Endodermal cell (in vitro differentiated cells): ENCODE measurements around the gene NRG2. TPM values are rescaled to one million over a fixed set of nuclear protein-coding genes. Genes with fewer than 3 reads are reported as not detected.

Source experiments
- DNase-seq: peaks from one replicate; pipeline ENCODE4 v3.0.0-alpha.2; 2017
- H3K27ac ChIP-seq: 2 replicates; pipeline ENCODE4 v1.5.1; 2013; ENCODE audit warnings: mild to moderate bottlenecking, low read depth, low read length, moderate library complexity
- H3K27me3 ChIP-seq: 2 replicates; pipeline ENCODE4 v1.6.1; 2013; ENCODE audit warnings: mild to moderate bottlenecking, low read length, moderate library complexity; ENCODE audit not compliant: insufficient read depth, control insufficient read depth, poor library complexity, severe bottlenecking
- H3K36me3 ChIP-seq: 2 replicates; pipeline ENCODE4 v1.7.0; 2013; ENCODE audit warnings: mild to moderate bottlenecking, low read length, moderate library complexity; ENCODE audit not compliant: control insufficient read depth, insufficient read depth
- H3K4me1 ChIP-seq: one replicate; pipeline ENCODE4 v1.7.0; 2013; ENCODE audit warnings: low read length; ENCODE audit not compliant: control insufficient read depth, insufficient read depth
- H3K4me3 ChIP-seq: 2 replicates; pipeline ENCODE4 v1.5.1; 2013; ENCODE audit warnings: mild to moderate bottlenecking, low read length, moderate library complexity
- H3K9ac ChIP-seq: 2 replicates; pipeline ENCODE4 v1.6.1; 2013; ENCODE audit warnings: mild to moderate bottlenecking, low read length, moderate library complexity; ENCODE audit not compliant: poor library complexity, severe bottlenecking; ENCODE audit errors: extremely low read depth
- H3K9me3 ChIP-seq: 2 replicates; pipeline ENCODE4 v1.6.1; 2013; ENCODE audit warnings: mild to moderate bottlenecking, low read length, moderate library complexity; ENCODE audit not compliant: control insufficient read depth
- H3K27ac Mint-ChIP-seq: 2 replicates; pipeline ENCODE4 v1.8.0; 2020; ENCODE audit warnings: mixed read lengths
- H3K27me3 Mint-ChIP-seq: 2 replicates; pipeline ENCODE4 v1.8.0; 2021; ENCODE audit warnings: mild to moderate bottlenecking, mixed read lengths; ENCODE audit not compliant: insufficient read depth
- H3K36me3 Mint-ChIP-seq: 2 replicates; pipeline ENCODE4 v1.8.0; 2020; ENCODE audit warnings: low read depth, mixed read lengths
- H3K4me1 Mint-ChIP-seq: 2 replicates; pipeline ENCODE4 v1.8.0; 2020; ENCODE audit warnings: mixed read lengths
- H3K4me3 Mint-ChIP-seq: 2 replicates; pipeline ENCODE4 v1.8.0; 2020; ENCODE audit warnings: mild to moderate bottlenecking, moderate library complexity, mixed read lengths
- H3K9me3 Mint-ChIP-seq: 2 replicates; pipeline ENCODE4 v1.8.0; 2020; ENCODE audit warnings: mild to moderate bottlenecking, mixed read lengths
- WGBS, 2 experiments: methylation state at CpG; one replicate each; pipeline versions ENCODE4 v1.1.5 to v1.1.7; 2013; ENCODE audit warnings: missing lambda C conversion rate in 2 of 2, mixed read lengths in 1 of 2; ENCODE audit not compliant: insufficient coverage in 1 of 2, insufficient read length in 1 of 2; 5-methylcytosine and 5-hydroxymethylcytosine counted together
- total RNA-seq, 2 donors: library from RNA; stranded (reverse); fragmentation: NEBNext Ultra II Directional in 1 of 2; extraction: Animal tissue kit (Norgen Biotek cat#: 25700) in 1 of 2; gene quantifications; 2 replicates in 1 of 2; 3 replicates in 1 of 2; pipeline ENCODE4 v1.2.1, GENCODE V29; 2021
- TF ChIP-seq, protein P1 (sequence below): fragments of 200-600 bp; sonication (generic); conservative IDR thresholded peaks from 2 replicates; pipeline ENCODE4 v1.5.0; 2021; ENCODE audit warnings: antibody characterized with exemption, mild to moderate bottlenecking

NRG2 gene
- total RNA-seq, 2 donors from 2014 or later: 10.8 to 12.5 TPM

DNA sequence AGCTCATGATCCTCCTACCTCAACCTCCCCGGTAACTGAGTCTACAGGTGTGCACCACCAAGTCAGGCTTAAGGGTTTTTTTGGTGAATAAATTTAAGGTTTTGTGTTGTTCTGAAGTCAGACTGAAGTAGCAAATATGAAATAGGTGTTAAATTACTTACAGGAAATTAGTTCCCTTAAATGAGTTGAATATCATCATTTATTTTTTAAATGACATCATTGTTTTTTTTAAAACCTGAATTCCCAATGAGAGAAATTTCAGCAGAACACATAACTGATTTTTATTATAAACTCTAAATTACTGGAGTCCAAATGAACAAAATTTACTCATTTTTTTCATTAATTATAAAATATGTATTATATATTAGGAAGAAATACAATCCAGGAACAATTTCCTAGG is 33.0 kb upstream of the NRG2 start:
- Mint-ChIP-seq H3K27ac (no peak overlapping the region), H3K36me3 (no peaks in the 10 kb centered on the region), H3K9me3 (no peaks in the 10 kb centered on the region), H3K27me3 (peaks cover 34% of the 10 kb centered on the region), H3K4me1 (no peaks in the 10 kb centered on the region), H3K4me3 (no peak overlapping the region)
- Histone ChIP-seq H3K27me3 (peaks cover 53% of the 10 kb centered on the region), H3K9me3 (no peaks in the 10 kb centered on the region), H3K4me1 (no peaks in the 10 kb centered on the region), H3K27ac (no peak overlapping the region), H3K36me3 (no peaks in the 10 kb centered on the region), H3K9ac (no peak overlapping the region), H3K4me3 (no peak overlapping the region)
- TF ChIP-seq, protein P1, sequence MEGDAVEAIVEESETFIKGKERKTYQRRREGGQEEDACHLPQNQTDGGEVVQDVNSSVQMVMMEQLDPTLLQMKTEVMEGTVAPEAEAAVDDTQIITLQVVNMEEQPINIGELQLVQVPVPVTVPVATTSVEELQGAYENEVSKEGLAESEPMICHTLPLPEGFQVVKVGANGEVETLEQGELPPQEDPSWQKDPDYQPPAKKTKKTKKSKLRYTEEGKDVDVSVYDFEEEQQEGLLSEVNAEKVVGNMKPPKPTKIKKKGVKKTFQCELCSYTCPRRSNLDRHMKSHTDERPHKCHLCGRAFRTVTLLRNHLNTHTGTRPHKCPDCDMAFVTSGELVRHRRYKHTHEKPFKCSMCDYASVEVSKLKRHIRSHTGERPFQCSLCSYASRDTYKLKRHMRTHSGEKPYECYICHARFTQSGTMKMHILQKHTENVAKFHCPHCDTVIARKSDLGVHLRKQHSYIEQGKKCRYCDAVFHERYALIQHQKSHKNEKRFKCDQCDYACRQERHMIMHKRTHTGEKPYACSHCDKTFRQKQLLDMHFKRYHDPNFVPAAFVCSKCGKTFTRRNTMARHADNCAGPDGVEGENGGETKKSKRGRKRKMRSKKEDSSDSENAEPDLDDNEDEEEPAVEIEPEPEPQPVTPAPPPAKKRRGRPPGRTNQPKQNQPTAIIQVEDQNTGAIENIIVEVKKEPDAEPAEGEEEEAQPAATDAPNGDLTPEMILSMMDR: no peak
- WGBS, 2 experiments: 100% methylated on average over 1 of the region's 1 CpG; no CpG with 5 or more reads in 1 of the 2 experiments
- DNase-seq: no peak

DNA sequence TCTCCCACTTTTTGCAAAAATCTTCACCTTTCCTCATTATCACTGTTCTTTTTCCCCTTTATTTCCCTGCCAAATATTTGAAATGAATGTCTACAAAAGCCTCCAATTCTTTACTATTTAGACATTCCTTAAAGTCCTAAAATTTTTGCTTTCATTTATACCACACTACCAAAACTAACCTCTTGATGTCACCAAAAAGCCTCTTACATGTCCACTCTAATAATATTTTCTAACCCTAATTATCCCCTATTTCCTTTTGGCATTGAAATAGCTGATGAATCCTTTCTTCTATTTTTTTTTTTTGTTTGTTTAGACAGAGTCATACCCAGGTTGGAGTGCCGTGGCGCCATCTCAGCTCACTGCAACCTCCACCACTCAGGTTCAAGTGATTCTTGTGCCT is 32.3 kb upstream of the NRG2 start:
- Histone ChIP-seq H3K9me3 (no peaks in the 10 kb centered on the region), H3K4me3 (no peak overlapping the region), H3K4me1 (no peaks in the 10 kb centered on the region), H3K27me3 (peaks cover 60% of the 10 kb centered on the region), H3K27ac (no peak overlapping the region), H3K36me3 (no peaks in the 10 kb centered on the region), H3K9ac (no peak overlapping the region)
- H3K36me3 Mint-ChIP-seq: no peaks in the 10 kb centered on the region
- peaks cover 37% of the 10 kb centered on the region for H3K27me3 Mint-ChIP-seq
- H3K4me1 Mint-ChIP-seq: no peaks in the 10 kb centered on the region
- H3K27ac Mint-ChIP-seq: no peak overlapping the region
- no peaks in the 10 kb centered on the region for H3K9me3 Mint-ChIP-seq
- 66% methylated on average over 2 of the region's 2 CpGs; no CpG with 5 or more reads in 1 of the 2 experiments for WGBS, 2 experiments
- H3K4me3 Mint-ChIP-seq: no peak overlapping the region
- TF ChIP-seq, protein P1: peak; percentile 42
- DNase-seq: no peak

DNA sequence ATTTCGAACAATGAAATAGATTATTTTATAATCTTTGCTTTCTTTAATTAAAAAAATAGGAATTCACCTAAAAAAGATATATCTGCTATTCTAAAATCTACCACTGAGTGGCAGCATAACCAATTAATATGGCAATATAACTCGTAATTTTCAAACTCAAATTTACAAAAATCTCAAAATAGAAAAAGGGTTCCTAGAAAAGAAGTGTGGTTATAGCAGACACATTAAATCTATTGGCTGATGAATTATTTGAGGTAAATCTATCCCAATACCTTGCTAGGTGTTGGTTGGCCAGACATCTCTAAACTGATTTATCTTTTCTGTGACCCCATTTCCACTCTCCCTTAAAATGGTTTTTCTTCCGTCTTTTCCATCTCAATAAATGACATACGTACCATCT is 30.2 kb upstream of the NRG2 start:
- Mint-ChIP-seq H3K9me3 (no peaks in the 10 kb centered on the region), H3K4me1 (no peaks in the 10 kb centered on the region), H3K27me3 (peaks cover 51% of the 10 kb centered on the region), H3K27ac (no peak overlapping the region), H3K36me3 (no peaks in the 10 kb centered on the region), H3K4me3 (no peak overlapping the region)
- Histone ChIP-seq H3K27ac (no peak overlapping the region), H3K4me3 (no peak overlapping the region), H3K4me1 (no peaks in the 10 kb centered on the region), H3K9ac (no peak overlapping the region), H3K27me3 (peaks cover 65% of the 10 kb centered on the region), H3K36me3 (no peaks in the 10 kb centered on the region), H3K9me3 (no peaks in the 10 kb centered on the region)
- 8% methylated on average over 2 of the region's 4 CpGs; no CpG with 5 or more reads in 1 of the 2 experiments for whole genome bisulfite sequencing, 2 experiments
- no peak for DNase-seq
- TF ChIP-seq, protein P1: peak; percentile 86
